Mammary epithelial cell (primary cell): ENCODE measurements around the gene RTBDN.

Source experiments
- CTCF ChIP-seq, 2 donors: IDR thresholded peaks in 1 of 2; conservative IDR thresholded peaks in 1 of 2; 2 replicates each; pipeline ENCODE4 v1.5.1; 2011 to 2012; ENCODE audit warnings: inconsistent platforms in 2 of 2, low read length in 2 of 2, mild to moderate bottlenecking in 2 of 2, control low read depth in 1 of 2, low read depth in 1 of 2; ENCODE audit not compliant: insufficient read depth in 1 of 2; ENCODE audit errors: extremely low read depth in 1 of 2
- EZH2 ChIP-seq: IDR thresholded peaks from 2 replicates; pipeline ENCODE4 v1.6.1; 2012; ENCODE audit warnings: low read length, inconsistent platforms, borderline replicate concordance

DNA sequence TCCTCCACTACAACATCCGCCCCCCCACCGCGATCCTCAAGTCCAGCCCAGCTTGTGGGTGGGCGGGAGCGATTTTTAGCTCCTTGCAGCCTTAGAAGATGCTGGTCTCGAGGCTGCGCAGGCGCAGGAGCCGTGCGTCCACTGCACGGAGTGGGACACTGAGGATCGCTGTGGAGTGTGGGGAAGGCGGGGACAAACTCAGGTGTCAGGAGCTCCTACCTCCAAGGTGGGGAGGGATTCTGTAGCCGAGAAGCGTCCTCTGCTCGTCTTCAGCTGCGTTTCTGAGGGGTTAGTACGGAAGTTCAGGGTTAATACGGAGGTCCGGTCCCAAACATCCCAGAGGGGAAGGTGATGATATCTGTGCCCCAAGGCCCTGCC is at the start of gene RTBDN:
- no peak for TF ChIP-seq CTCF (conservative IDR thresholded peaks at IDR 0.05 in 1 of 2, IDR thresholded peaks at IDR 0.05 in 1 of 2; ENCODE audit: extremely low read depth in 1 of 2, insufficient read depth in 1 of 2, low read depth in 1 of 2, low read length in 2 of 2)
- peak; percentile 58 for TF ChIP-seq EZH2
